LNCAP (cell line): ENCODE results near the gene TTC28.

Source experiments
- CTCF ChIP-seq: fragments of 450-650 bp; IDR thresholded peaks from 2 replicates; pipeline ENCODE4 v1.5.1; 2017; ENCODE audit warnings: mild to moderate bottlenecking

Gene TTC28

DNA sequence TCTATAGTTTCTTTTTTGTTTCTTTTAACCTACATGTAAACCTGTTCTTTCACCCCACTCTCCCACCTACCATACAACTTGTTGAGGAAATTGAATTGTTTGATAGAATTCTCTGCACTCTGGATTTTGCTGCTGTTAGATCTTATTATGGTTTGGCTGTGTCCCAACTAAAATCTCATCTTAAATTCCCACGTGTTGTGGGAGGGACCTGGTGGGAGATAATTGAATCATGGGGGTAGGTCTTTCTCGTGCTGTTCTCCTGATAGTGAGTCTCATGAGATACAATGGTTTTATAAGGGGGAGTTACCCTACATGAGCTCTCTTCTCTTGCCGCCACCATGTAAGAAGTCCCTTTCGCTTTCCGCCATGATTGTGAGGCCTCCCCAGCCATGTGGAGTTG lies 745.6 kb downstream of the TTC28 start:
- no peak for TF ChIP-seq CTCF

DNA sequence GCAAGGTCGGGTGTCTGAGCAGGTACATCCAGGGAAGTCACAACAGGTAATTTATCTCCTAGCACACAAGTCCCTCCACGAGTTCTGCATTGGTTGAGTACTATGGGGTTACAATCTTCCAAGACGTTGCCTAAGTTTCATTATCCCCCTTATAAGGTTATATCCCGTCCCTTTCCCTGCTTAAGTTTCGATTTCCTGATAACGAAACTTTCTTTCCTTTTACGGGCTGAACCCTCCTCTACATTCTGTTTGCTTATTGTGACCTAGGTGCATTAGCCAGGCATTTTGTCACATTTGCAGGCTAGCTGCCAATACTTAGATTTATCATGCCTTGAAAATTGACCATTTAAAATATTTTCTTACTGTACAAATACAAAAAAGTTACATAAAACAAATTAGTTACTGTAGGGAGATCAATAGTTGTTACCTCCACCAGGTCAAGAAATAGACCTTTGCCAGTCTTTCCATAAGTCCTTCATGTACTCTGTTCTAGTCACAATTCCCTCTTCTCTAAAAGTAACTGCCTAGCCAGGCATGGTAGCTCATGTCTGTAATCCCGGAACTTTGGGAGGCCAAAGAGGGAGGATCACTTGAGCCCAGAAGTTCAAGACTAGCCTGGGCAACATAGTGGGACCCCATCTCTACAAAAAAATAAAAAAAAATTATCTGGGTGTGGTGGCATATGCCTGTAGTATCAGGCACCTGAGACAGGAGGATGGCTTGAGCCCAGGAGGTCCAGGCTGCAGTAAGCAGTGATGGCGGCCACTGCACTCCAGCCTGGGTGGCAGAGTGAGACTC lies 746.3 kb downstream of the TTC28 start:
- TF ChIP-seq CTCF = no peak

DNA sequence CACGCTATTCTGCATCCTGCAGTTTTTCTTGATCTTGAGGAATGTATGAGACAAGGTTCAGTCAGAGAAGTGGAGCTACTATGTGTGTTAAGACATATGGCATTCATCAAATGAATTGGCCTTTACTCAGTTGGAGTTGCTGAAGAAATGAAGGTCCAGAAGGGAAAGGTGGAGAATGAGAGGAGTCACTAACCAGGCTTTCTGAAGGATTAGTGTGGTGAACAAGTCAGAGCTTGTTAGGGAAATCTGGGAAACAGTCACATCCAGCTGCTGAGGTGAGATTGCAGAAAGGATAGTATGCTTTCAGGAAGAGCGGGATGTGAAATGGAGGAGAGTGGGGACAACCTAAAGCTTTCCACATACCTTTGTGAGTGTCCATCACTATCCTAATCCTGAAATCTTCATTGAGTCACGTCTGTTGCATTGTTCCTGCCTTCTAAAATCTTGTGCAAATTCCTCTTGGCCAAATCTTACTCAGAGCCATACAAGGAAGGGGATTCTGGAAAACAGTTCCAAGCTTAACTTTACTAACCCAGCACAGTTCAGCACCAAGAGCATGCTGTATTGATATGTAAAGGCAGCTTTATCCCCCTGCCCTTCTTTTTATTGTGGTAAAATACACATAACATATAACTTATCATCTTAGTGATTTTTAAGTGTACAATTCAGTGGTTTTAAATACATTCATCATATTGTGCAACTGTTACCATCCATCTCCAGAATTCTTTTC lies 749.1 kb downstream of the TTC28 start:
- no peak for TF ChIP-seq CTCF
